Keratinocyte (primary cell): ENCODE data around the gene TEX19.

Experiments
- CTCF ChIP-seq, 3 experiments: IDR thresholded peaks in 1 of 3; conservative IDR thresholded peaks in 1 of 3; optimal IDR thresholded peaks in 1 of 3; 2 replicates in 2 of 3; 3 replicates in 1 of 3; pipeline versions ENCODE3 to v1.5.1; 2011; ENCODE audit warnings: low read length in 3 of 3, mild to moderate bottlenecking in 3 of 3, moderate library complexity in 2 of 3, control low read depth in 1 of 3, inconsistent platforms in 1 of 3; ENCODE audit not compliant: insufficient read depth in 2 of 3; ENCODE audit errors: extremely low read depth in 1 of 3
- EZH2 ChIP-seq: IDR thresholded peaks from one replicate; pipeline ENCODE4 v1.6.1; 2012; ENCODE audit warnings: inconsistent platforms, mild to moderate bottlenecking, low read length, moderate library complexity

- TF ChIP-seq CTCF (optimal IDR thresholded peaks at IDR 0.05 in 1 of 3, IDR thresholded peaks at IDR 0.05 in 1 of 3, conservative IDR thresholded peaks at IDR 0.05 in 1 of 3; ENCODE audit: extremely low read depth in 1 of 3, insufficient read depth in 2 of 3, low read length in 3 of 3) (no peak), EZH2 (peak; percentile 21)
Measured at GRCh38 chr17:82316651-82317393, 42.2 kb upstream of the TEX19 start.
